Glomerular endothelial cell (primary cell): Measurements from ENCODE around the gene ARRB1. TPM values are rescaled to one million over a fixed set of nuclear protein-coding genes. Genes with fewer than 3 reads are reported as not detected.
A peak's percentile ranks its signal among the peaks of the same experiment; 100 is the strongest.
"Not testable (repeated sequence)": the region's sequence is repeated elsewhere in the genome, so short reads cannot be mapped to it uniquely, and the experiment has no call there.

Source experiments
- DNase-seq: peaks from one replicate; pipeline ENCODE4 v3.0.0-alpha.2; 2011; ENCODE audit warnings: low read depth, low spot score; ENCODE audit errors: extremely low read depth
- total RNA-seq: library from RNA; depleted of rRNA; stranded (reverse); fragments of >200 nt; gene quantifications from 2 replicates; pipeline ENCODE4 v1.2.3, GENCODE V29; 2015

The ARRB1 gene
- total RNA-seq, 1 donor from 2014 or later, result 224 TPM

- DNase-seq, result no peak
Observed at GRCh38 chr11:75277991-75278790, 73.3 kb downstream of the ARRB1 start.

GRCh38 chr11:75277211-75277805 lies 74.2 kb downstream of the ARRB1 start:
- no peak for DNase-seq

DNA sequence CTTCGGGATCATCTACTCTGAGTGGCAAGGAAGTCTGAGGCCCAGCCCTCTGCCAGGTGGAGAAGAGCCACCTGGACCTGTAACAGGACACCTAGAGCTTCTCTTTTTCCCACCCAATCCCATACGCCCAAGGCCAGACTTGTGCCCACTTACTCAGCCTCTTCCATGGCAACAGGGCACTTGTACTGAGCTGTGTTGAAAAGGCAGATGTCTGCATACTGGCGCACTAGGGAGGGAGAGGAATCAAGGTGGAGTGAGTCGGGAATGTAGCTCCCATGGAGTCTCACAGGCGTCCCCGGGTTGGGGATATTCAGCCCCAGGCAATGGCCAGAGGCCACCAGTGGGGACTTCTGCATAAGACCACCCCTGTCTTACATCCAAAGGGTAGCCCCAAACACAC lies 74.8 kb downstream of the ARRB1 start:
- DNase-seq, result no peak

DNA sequence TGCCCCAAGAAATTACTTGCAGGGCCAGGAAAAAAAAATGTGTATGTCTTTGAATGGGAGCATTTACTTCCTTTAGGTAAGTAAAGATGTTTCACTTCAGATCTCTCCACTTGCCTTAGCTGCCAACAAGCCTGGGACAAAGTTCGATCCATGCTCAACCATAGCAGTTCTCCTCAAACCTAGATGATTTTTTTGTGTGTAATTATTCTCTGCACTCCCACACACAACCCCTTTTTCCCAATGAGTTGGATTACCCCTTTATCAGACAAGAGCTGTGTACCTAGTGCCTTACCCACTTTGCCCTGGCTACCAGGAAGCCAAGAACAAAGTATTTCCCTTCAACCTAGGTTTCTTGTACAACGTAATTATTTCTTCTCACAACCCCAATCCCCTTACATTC lies 75.3 kb downstream of the ARRB1 start:
- DNase-seq, result no peak

DNA sequence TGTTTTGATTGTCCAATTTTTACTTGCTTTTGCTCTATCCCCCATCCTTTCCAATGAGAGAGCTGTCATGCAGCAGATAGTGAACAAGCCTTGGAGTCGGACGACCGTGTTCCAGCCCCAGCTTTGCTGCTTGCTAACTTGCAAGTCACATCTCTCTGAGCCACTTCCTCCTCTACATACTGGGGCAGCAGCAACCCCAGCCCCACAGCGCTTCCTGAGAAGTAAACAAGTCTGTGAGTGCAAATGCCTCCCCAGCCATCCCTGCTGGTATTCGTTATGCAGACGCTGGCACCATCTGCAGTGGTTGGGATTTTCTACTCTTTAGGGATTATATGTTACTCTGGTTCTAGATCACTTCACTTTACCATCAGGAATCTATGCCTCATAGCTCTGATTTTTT lies 75.9 kb downstream of the ARRB1 start:
- peak; percentile 48 for DNase-seq

DNA sequence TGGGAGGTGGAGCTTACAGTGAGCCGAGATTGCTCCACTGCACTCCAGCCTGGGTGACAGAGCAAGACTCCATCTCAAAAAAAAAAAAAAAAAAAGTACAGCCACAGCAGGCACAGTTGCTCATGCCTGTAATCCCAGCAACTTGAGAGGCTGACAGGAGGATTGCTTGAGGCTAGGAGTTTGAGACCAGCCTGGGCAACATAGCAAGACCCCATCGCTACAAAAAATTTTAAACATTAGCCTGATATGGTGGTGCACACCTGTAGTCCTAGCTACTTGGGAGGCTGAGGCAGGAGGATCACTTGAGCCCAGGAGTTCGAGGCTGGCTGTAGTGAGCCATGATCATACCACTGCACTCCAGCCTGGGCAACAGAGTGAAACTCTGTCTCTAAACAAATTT lies 76.7 kb downstream of the ARRB1 start:
- not testable (repeated sequence) for DNase-seq

DNA sequence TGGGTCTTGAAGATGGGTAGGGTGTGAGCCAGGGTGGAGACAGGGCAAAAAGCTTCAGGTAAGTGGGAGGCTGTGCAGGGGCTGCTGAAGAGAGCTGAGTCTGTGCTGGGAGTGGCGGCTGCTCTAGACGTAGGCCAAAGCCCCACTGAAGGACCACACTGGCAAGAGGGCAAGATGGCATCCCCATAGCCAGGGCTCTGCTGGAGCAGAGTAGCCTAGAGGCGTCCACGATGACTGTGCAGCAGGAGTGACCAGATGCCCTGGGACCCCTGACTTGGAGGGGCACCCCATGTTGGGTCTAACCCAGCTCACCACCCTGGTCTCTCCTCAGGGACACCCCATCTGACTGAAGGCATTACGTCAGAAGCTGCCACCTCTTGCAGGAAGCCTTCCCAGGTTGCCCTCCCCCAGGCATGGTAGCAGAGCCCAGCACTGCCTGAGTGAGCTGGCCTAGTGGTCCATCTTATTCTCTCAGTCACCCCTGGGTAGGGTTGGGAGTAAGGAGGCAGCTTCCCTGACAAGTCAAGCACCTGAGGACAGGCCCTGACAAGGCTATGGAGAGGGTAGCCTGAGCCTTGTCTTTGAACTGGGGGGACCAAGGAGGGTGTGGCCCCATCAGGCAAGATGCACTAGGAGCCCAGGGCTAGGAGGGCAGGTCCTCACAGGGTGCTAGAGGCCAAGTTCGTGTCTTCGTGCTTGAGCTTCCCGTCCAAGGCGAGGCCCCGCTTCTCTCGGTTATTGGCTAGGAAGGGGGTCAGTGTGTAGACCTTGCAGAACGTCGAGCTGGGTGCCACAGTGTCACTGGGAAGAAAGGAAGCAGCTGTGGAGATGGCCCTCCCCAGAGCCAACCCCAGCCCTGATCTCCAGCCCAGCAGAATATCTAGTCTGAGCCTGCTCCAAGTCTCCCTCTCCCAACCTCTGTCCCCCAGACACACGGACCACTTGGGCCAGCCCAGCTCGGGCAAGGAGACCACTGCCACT lies 77.8 kb downstream of the ARRB1 start:
- DNase-seq, result no peak

GRCh38 chr11:75272821-75273301 lies 78.6 kb downstream of the ARRB1 start:
- DNase-seq, result no peak

DNA sequence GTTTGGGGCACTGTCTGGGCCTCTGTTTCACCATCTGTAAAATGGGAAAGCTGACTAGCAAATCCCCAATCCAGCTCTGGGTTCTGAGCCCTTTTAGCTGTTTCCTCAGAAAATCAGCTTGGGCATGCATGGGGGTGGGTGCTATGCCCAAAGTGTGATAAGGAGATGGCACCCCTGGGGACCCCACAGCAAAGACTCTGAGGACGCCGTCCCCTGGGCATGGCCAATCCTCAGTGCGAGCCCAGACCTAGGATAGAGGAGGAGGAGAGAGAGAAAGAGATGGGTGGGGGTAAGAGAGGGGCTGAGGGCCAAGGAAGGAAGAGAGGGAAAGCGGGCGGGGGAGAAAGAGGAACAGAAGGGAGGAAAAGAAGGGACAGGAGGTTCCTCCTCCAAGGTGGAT lies 79.1 kb downstream of the ARRB1 start:
- DNase-seq, result no peak

DNA sequence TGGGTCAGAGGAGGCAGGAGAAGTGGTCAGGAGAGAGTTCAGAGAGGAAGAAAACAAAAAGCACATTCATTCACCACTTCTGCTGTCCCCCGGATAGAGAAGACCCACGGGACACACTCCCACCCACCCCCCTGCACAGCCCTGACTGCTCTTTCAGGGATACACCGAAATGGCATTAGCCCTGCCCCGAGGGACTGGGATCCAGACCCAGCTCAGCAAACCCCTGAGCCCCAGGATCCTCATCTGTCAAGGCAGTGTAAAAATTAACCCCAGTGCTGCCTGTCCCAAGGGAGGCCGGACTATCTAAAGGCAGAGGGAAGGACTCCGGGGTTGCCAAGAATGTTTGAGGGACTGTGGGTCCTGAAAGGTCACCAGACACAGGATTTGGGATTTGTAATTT lies 79.7 kb downstream of the ARRB1 start:
- DNase-seq, result no peak

- no peak for DNase-seq
Observed at GRCh38 chr11:75270896-75271418, 80.5 kb downstream of the ARRB1 start.

- no peak for DNase-seq
Observed at GRCh38 chr11:75269896-75270295, 81.6 kb downstream of the ARRB1 start.

- DNase-seq, result no peak
Observed at GRCh38 chr11:75269367-75269660, 82.1 kb downstream of the ARRB1 start.

DNA sequence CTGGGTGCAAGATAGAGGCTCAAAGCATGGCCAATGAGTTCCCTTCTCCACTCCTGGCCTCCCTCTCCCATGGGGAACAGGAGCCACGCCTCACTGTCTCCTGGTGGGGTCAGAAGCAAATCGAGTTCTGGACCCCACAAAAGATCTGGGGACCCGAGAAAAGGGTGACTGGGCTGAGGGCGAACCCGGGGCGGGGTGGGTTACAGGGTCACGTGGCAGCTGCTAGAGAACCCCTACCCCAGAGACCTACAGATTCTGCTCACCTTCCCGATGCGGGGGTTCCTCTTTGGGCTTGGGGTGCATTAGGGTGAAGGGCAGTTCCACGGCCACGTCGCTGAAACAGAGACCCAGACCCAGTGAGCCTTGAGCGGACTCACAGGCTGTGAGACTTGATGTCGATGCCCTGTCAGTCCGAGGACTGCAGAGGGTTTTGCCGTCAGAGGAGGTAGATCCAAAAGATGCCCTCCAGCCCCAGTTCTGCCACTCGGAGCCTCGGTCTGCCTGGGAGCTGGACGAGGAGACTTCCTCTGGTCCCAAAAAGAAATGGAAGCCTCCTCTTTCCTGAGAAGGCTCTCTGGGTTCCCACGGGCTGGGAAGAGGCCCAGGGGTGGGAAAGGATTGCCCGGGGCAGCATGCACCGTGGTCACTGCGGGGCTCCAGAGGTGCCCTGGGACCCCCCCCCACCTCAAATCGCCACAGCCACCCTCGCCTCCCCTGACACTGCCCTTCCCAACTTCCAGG lies 82.7 kb downstream of the ARRB1 start:
- DNase-seq, result no peak

DNA sequence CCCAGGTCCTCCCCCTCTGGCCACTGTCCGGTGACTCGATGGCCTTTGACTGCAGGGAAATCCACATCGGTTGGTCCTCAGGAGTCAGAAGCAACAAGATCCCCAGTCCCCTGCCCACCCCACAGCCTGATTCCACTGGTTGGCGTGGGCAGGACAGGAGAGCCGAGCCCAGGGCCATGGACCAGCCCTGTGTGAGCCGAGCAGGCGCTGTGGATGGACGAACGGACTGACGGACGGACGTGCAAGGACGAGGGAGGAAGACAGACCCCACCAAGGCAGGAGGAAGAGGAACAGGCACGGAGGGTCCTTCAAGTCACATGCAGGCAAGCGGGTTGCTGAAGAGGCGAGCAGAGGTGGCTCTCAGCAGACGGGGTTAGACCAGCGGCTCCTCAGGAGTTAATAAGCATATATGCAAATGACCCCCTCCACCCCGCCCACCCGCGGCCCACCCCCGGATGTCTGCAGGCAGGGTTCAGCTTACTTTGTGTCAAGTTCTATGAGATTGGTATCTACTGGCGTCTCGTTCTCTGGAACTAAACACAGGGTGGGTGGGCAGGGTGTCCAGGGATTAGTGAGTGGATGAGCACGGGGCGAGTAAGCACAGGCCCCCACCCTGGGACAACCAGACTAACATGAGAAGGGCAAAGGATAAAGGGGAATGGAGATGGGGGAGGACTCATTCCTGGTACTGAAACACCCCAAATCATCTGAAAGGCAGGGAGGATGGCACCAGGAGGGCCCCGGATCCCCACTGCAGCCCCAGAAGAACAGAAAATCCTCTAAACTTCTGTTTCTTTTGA lies 84.1 kb downstream of the ARRB1 start:
- DNase-seq, result no peak

DNA sequence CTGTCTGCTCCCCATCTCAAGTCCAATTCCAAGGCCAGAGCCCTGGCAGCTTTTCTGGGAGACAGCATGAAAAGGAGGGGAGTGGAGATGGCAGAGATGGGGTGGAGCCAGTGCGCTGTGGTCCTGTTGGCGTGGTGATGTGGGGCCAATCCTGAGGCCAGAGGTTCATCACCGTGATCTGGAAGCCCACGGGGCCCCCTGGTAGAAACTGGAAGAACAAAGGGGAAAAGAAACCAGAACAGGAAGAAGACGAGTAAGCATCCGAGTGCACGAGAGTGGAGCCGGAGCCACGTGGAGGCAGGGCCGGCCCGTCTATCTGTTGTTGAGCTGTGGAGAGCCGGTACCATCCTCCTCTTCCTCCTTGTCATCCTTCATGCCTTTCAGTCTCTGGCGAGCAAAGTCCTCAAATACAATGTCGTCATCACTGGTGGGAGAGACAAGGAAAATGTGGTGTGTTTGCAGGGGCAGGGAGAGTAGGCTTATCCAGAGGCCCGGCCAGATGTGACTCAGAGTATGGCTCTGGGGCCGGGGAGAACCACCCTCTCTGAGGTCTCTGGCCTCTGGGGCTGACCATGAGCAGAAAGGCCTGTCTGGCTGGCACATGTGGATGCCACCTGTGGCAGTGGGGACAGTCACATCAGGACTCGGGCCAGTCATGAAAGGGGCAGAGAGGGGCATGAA lies 85.5 kb downstream of the ARRB1 start:
- DNase-seq, result no peak

DNA sequence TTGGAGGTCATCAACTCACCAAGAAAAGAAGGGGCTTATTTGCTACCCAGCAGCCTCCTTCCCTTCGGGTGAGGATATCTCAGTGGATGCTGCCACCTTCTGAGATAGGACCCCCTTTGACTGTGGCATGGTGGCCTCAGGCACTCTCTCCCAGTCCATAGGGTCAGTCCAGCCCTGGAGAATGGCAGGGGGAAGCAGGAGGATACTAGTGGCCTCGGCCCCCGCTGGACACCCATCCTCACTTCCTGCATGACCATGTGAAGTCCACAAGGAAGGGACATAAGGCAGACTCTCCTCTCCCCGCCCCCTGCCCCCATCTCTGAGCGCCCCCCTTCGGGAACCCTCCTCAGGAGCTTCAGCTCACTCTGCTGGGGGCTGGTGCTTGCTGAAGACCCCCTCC lies 86.5 kb downstream of the ARRB1 start:
- DNase-seq, result no peak

- no peak for DNase-seq
Observed at GRCh38 chr11:75264356-75264755, 87.1 kb downstream of the ARRB1 start.

- no peak for DNase-seq
Observed at GRCh38 chr11:75263944-75264349, 87.5 kb downstream of the ARRB1 start.
